ENCODE results near the gene TMEM269. TPM values are rescaled to one million over a fixed set of nuclear protein-coding genes. Genes with fewer than 3 reads are reported as not detected.

TMEM269 gene
- total and polyA plus RNA-seq, 10 of the 15 experiments (the other 5 are each of a cell fraction or from before 2014, with no cell fraction given), result 0.02 to 0.26 (median 0.06) TPM; not detected in 2

- H2AFZ ChIP-seq (ENCODE audit: control insufficient read depth, low read depth, low read length), result no peak overlapping the region
- no peak for FAIRE-seq
- no peaks in the 10 kb centered on the region for H3K9me3 ChIP-seq (replicated peaks; ENCODE audit: control insufficient read depth, insufficient read depth, low read length)
- H3K36me3 ChIP-seq (ENCODE audit: control insufficient read depth in 2 of 2, insufficient read depth in 2 of 2, low read length in 1 of 2), result no peaks in the 10 kb centered on the region
- no peak overlapping the region for H3K9ac ChIP-seq (ENCODE audit: control insufficient read depth, insufficient read depth, low read length)
- BruUV-seq (replicated peaks), result no TSS peak
- in situ Hi-C loops (cut with MboI), result no loop called here
- H3K79me2 ChIP-seq (ENCODE audit: control insufficient read depth, insufficient read depth, low read length), result no peaks in the 10 kb centered on the region
- intact Hi-C loops (cut with micrococcal nuclease; ENCODE audit: unreplicated experiment), result no loop called here
- ChIA-PET SMC1A (ENCODE audit: uncharacterized antibody, unreplicated experiment) (no interaction called here), CTCF (interaction anchor here (1.4 kb wide), 1 partner anchor 9 kb away, joined by 3 read pairs; no protein-coding TSS in a partner anchor), RAD21 (ENCODE audit: unreplicated experiment) (no interaction called here), POLR2A (interaction anchor here (0.5 to 1.2 kb wide), 2 partner anchors 10 to 468 kb away, joined by 3 to 5 read pairs; partner anchors contain the start of gene ERMAP)
- no peak overlapping the region for H3K4me3 ChIP-seq
- no peak for ATAC-seq
- H4K20me1 ChIP-seq (ENCODE audit: control insufficient read depth, insufficient read depth), result no peaks in the 10 kb centered on the region
- no peaks in the 10 kb centered on the region for H3K27me3 ChIP-seq (replicated peaks in 1 of 2; ENCODE audit: control insufficient read depth in 2 of 2, insufficient read depth in 2 of 2, low read length in 1 of 2)
- H3K4me2 ChIP-seq (ENCODE audit: control insufficient read depth, insufficient read depth), result no peak overlapping the region
- no peak overlapping the region for H3K27ac ChIP-seq (ENCODE audit: control insufficient read depth, insufficient read depth)
- TF ChIP-seq REST (IDR thresholded peaks at IDR 0.05; ENCODE audit: low read depth, low read length) (no peak), ASH2L (IDR thresholded peaks at IDR 0.05; ENCODE audit: borderline replicate concordance, low read depth) (no peak), CEBPZ (IDR thresholded peaks at IDR 0.05; ENCODE audit: low read depth, low read length) (no peak), SREBF2 (IDR thresholded peaks at IDR 0.05; ENCODE audit: low read length) (no peak), RAD21 (IDR thresholded peaks at IDR 0.05; ENCODE audit: insufficient read depth, low read depth, low read length) (no peak), POU2F2 (IDR thresholded peaks at IDR 0.05; ENCODE audit: borderline replicate concordance, low read depth, low read length) (no peak), CHD2 (IDR thresholded peaks at IDR 0.05; ENCODE audit: borderline replicate concordance, low read depth, low read length) (no peak), SP1 (IDR thresholded peaks at IDR 0.05; ENCODE audit: low read depth, low read length) (no peak)
- H3K4me1 ChIP-seq (ENCODE audit: control insufficient read depth, insufficient read depth, low read length), result no peaks in the 10 kb centered on the region
- 93% methylated on average over 5 of the region's 5 CpGs for WGBS (ENCODE audit: insufficient coverage, insufficient replicate concordance, low lambda C conversion rate, missing lambda C conversion rate)
- no peak for DNase-seq (ENCODE audit: low read depth, low spot score)
Measured at GRCh38 chr1:42806593-42806992, 21.8 kb downstream of the TMEM269 start.

Data from GM12878 (cell line).